Activated T-helper 17 cell treated with anti-CD3 and anti-CD28 coated beads, Interleukin-2, amount 50 U/mL, for 72 hours (primary cell): Measurements from ENCODE around the gene IL1B. TPM values are rescaled to one million over a fixed set of nuclear protein-coding genes. Genes with fewer than 3 reads are reported as not detected.
A peak's percentile ranks its signal among the peaks of the same experiment; 100 is the strongest.
"Not testable (repeated sequence)": the region's sequence is repeated elsewhere in the genome, so short reads cannot be mapped to it uniquely, and the experiment has no call there.

ENCODE experiments used
- ATAC-seq: fragments of 150-1000 bp; cut with Tn5 transposase; replicated peaks from 2 replicates; pipeline ENCODE4 v1.10.0; 2021; ENCODE audit warnings: mild to moderate bottlenecking, moderate library complexity
- H3K27ac Mint-ChIP-seq: one replicate; pipeline ENCODE4 v1.8.0; 2022; ENCODE audit warnings: mixed read lengths
- H3K27me3 Mint-ChIP-seq: one replicate; pipeline ENCODE4 v1.8.0; 2022; ENCODE audit warnings: mixed read lengths
- H3K36me3 Mint-ChIP-seq: one replicate; pipeline ENCODE4 v1.8.0; 2022; ENCODE audit warnings: low read depth, mild to moderate bottlenecking, mixed read lengths
- H3K4me1 Mint-ChIP-seq: one replicate; pipeline ENCODE4 v1.8.0; 2022; ENCODE audit warnings: mixed read lengths
- H3K4me3 Mint-ChIP-seq: one replicate; pipeline ENCODE4 v1.8.0; 2022; ENCODE audit warnings: mild to moderate bottlenecking, mixed read lengths
- H3K9me3 Mint-ChIP-seq: one replicate; pipeline ENCODE4 v1.8.0; 2022; ENCODE audit warnings: mixed read lengths
- total RNA-seq, 2 donors: library from RNA; stranded (reverse); gene quantifications; one replicate each; pipeline ENCODE4 v1.2.3, GENCODE V29; 2022

IL1B gene
- total RNA-seq, 2 donors from 2014 or later = 0.40 TPM; not detected in 1

DNA sequence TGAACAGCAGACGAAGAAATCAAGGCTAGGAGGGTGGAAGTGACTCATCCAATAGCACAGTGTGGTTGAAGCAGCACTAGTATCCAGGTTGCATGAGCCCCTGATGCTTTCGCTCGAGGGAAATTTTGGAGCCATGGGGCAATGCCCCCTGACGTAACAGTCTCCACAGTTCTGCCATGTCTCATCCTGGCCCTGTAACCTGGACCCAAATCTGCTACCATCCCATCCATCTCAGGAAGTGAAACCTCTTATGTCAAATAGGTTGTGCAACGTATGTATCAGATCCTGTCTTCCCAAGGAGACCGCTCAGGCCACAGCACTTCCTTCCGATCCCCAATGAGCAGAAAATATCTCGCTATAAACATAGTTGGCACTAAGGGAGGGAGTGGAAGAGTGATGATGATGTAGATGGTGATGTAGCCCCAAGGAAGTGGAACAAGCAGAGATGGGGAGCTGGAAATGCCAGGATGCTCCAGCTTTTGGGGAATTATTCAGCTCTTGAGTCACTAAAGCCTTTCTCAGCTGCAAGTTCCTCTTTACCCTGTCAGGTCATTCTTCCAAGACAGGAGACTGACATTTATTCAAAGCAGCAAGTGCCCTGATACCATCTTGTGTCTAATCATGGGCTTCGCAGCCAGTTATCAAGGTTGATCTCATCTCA is 3.0 kb upstream of the IL1B start:
- peaks cover 31% of the 10 kb centered on the region for H3K27me3 Mint-ChIP-seq
- no peaks in the 10 kb centered on the region for H3K9me3 Mint-ChIP-seq
- no peak overlapping the region for H3K27ac Mint-ChIP-seq
- no peaks in the 10 kb centered on the region for H3K4me1 Mint-ChIP-seq
- H3K36me3 Mint-ChIP-seq = no peaks in the 10 kb centered on the region
- H3K4me3 Mint-ChIP-seq = no peak overlapping the region
- peak; percentile 32 for ATAC-seq

DNA sequence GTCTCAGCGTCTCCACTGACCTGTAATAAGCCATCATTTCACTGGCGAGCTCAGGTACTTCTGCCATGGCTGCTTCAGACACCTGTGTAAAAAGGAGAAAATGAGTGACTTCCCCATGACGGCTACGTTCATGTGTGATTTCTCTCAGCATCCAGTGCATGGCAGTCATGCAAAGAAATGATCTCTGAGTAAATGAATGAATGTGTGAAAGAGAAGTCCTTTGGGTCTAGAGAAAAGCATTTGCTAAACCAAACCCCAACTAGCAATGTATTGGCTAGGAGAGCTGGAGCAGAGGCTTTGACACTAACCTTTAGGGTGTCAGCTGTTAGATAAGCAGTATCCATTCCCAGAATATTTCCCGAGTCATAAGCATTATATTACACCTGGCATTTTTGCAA is 417 bp downstream of the IL1B start:
- H3K9me3 Mint-ChIP-seq = no peaks in the 10 kb centered on the region
- H3K36me3 Mint-ChIP-seq = no peaks in the 10 kb centered on the region
- H3K4me3 Mint-ChIP-seq = no peak overlapping the region
- no peak overlapping the region for H3K27ac Mint-ChIP-seq
- H3K27me3 Mint-ChIP-seq = peaks cover 18% of the 10 kb centered on the region
- ATAC-seq = no peak
- no peaks in the 10 kb centered on the region for H3K4me1 Mint-ChIP-seq

DNA sequence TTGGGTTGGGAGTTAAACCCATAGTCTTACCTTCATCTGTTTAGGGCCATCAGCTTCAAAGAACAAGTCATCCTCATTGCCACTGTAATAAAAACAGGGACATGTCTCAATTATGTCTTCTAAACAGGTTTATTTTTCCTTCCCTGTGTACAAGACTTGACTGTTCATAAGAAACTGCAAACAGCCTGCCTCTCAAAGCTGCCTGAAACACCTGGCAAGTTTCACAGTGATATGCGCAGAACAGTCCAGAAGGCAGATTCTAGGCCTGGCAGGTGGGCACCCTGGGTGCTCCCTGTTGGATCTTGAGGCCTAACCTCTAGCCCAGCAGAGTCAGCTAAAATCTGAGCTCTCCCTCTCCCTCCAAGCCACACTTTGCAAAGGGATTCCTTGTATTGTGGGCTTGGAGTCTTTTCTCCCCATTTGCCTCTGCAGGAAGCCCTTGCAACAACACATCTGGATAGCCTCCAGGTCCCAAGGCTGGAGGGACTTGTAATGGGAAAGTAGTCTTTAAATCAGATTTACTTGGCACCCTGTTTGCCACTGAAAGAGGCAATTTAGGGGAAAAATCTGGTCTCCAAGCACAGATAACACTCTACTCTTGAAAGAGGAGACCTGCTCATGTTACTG is 930 bp downstream of the IL1B start:
- ATAC-seq = no peak
- H3K9me3 Mint-ChIP-seq = no peaks in the 10 kb centered on the region
- H3K27ac Mint-ChIP-seq = no peak overlapping the region
- no peaks in the 10 kb centered on the region for H3K4me1 Mint-ChIP-seq
- H3K36me3 Mint-ChIP-seq = no peaks in the 10 kb centered on the region
- H3K27me3 Mint-ChIP-seq = peaks cover 17% of the 10 kb centered on the region
- no peak overlapping the region for H3K4me3 Mint-ChIP-seq

DNA sequence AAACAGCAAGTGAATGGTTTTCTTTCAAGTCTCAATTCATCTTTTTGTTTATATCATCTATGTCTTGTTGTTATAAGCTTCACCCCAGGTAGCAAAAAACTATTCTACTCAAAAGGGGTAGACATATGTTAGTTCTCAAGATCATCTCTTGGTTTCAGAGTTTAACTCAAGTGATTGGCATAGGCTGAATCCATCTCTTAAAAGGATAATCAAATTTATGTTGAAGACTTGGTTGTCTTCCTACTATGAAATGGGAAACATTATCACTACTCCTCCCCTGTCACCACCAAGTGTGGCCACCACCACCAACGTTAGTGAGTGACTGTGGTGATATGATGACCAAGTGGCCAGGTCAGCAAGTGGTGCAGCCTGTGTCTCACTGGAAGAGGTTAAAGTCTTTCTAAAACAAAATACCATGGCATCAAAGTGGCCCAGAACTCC is 1.5 kb downstream of the IL1B start:
- H3K9me3 Mint-ChIP-seq = no peaks in the 10 kb centered on the region
- no peaks in the 10 kb centered on the region for H3K4me1 Mint-ChIP-seq
- ATAC-seq = no peak

DNA sequence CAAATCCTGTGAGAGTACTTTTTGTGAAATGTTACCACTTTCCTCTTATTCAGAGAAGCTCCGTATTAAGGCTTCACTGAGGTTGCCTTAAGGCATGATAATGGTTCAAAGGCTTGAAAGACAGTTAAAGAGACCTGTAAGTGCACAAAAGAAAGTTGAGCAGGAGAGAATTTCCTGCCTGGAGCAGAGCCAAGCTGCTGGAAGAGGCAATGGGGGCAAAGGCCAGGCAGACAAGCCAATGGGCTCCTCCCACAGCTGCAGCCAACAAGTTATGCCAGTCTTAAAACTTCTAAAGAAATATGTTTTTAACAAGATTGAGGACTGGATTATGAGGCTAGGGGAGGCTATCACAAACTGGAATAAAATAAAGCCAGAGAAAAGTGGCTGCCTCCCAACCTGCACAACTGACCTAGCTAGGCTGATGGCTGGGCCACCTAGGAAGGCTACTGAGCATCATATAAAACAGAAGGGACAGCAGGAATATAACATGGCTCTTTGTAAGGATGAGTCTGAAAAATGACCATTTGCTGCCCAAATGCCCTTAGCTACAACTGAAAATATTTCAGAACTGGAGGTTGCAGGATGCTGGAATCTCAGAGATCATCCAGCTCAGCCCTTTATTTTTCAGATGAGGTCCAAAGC is 2.1 kb downstream of the IL1B start:
- Mint-ChIP-seq H3K27ac (no peak overlapping the region), H3K27me3 (peaks cover 16% of the 10 kb centered on the region), H3K4me1 (no peaks in the 10 kb centered on the region), H3K4me3 (no peak overlapping the region), H3K9me3 (no peaks in the 10 kb centered on the region), H3K36me3 (no peaks in the 10 kb centered on the region)
- ATAC-seq = no peak

More for the DNA sequence above, 1.5 kb downstream of the IL1B start:
- Mint-ChIP-seq H3K36me3 (no peaks in the 10 kb centered on the region), H3K4me3 (no peak overlapping the region), H3K27ac (no peak overlapping the region), H3K27me3 (peaks cover 17% of the 10 kb centered on the region)

DNA sequence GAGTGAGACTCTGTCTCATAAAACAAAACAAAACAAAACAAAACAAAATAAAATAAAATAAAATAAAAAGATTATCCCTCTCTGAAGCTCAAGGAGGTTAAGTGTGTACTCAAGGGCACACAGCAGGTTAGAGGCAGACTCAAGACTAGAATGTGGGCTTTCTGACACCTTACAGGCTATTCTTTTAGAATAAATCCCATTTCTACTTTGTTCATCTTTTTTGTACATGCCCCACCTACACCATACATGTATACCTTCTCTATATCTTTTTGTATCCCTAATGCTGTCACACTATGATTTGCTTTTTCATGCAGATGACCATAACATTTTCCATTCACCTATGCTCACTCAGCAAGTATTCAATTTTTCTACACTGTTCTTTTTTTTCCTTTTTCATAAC is 2.6 kb downstream of the IL1B start:
- no peak overlapping the region for H3K27ac Mint-ChIP-seq
- H3K36me3 Mint-ChIP-seq = no peaks in the 10 kb centered on the region
- no peak overlapping the region for H3K4me3 Mint-ChIP-seq

DNA sequence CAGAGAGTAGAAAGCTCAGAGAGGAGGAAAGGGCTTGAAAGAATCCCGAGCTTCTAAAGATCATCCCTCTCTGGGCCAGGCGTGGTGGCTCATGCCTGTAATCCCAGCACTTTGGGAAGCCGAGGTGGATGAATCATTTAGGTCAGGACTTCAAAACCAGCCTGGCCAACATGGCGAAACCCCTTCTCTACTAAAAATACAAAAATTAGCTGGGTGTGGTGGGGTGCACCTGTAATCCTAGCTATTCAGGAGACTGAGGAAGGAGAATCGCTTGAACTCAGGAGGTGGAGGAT is 3.0 kb downstream of the IL1B start:
- peaks cover 11% of the 10 kb centered on the region for H3K27me3 Mint-ChIP-seq
- H3K4me3 Mint-ChIP-seq, H3K36me3 Mint-ChIP-seq, ATAC-seq, H3K4me1 Mint-ChIP-seq, H3K27ac Mint-ChIP-seq, H3K9me3 Mint-ChIP-seq: not testable (repeated sequence)

More for the DNA sequence above, 2.6 kb downstream of the IL1B start:
- Mint-ChIP-seq H3K27me3 (peaks cover 14% of the 10 kb centered on the region), H3K9me3 (no peaks in the 10 kb centered on the region), H3K4me1 (no peaks in the 10 kb centered on the region)
- no peak for ATAC-seq

DNA sequence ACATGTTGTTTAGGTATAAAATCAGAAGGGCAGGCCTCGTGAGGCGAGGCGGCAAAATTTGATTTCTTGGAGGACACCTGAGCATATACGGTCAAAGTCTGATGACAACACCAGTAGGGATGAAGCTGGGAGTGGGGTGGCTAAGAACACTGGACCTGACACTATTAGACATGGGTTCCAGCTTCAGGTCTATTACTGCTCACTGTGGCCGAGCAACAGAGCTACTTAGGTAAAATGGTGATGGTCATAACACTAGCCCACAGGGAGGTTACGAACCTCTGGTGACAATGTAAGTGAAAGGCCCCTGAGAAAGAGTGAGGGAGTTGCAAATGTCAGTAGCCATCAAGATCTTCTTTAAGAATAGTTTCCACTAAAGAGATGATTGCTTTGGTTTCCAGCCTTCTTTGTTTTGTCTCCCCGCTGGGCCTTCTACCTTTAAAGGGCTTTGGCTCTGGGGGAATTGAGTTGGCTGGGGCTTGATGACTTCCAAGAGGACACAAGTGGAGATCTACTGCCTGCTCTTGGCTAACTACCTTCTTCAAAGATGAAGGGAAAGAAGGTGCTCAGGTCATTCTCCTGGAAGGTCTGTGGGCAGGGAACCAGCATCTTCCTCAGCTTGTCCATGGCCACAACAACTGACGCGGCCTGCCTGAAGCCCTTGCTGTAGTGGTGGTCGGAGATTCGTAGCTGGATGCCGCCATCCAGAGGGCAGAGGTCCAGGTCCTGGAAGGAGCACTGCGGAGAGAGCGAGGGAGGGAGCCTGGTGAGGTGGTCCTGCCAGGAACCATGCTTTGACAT is 3.5 kb downstream of the IL1B start:
- no peaks in the 10 kb centered on the region for H3K36me3 Mint-ChIP-seq
- H3K9me3 Mint-ChIP-seq = no peaks in the 10 kb centered on the region
- no peak overlapping the region for H3K4me3 Mint-ChIP-seq
- peaks cover 8% of the 10 kb centered on the region for H3K27me3 Mint-ChIP-seq
- H3K27ac Mint-ChIP-seq = no peak overlapping the region
- H3K4me1 Mint-ChIP-seq = no peaks in the 10 kb centered on the region
- ATAC-seq = no peak

DNA sequence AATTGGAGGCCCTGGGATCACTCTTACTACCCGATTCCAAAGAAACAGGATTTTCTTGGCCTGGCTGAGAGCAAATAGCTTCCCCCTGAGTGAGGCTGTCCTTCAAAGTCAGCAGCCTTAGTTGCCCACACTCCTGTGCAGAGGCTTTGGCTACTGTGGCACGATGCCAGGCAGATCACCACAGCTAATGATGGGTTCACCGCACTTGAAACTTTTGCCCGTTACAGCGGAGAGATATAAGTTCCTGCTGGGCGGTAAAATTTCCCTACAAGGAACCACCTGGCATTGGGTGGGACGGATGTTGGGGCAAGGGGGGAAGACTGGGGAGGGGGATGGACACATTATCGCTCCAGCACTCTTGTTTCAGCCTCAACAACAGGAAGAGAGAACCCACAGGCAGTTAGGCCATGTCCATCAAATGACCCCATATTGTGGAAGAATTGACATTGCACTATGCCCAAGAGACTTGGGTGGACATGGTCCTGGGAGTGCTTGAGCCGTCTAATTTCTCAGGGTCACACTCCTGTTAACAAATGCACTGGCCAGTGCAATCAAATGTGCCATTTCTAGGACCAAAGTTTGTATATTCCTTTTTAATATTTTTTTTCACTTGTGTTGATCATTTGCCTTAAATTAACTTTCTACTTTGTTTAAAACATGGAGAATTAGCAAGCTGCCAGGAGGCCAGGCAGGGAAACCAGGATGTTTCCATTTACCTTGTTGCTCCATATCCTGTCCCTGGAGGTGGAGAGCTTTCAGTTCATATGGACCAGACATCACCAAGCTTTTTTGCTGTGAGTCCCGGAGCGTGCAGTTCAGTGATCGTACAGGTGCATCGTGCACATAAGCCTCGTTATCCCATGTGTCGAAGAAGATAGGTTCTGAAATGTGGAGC is 4.4 kb downstream of the IL1B start:
- Mint-ChIP-seq H3K27me3 (peaks cover 8% of the 10 kb centered on the region), H3K36me3 (no peaks in the 10 kb centered on the region), H3K9me3 (no peaks in the 10 kb centered on the region), H3K4me3 (no peak overlapping the region), H3K4me1 (no peaks in the 10 kb centered on the region), H3K27ac (no peak overlapping the region)
- no peak for ATAC-seq

DNA sequence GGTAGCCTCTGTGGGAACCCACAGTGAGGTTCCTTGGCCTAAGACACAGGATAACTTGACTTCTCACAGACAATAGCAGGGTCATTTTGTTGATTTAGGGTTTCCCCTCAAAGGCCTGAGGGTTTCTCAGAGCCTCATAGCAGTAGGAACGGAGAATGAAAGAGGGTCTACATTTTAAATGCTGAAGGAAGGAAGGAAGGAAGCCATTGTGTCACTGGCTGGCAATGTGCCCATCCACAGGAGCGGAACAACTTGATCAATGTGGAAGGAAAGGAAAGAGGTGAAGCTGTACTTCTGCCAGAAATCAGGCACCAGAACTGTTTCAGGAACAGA is 5.1 kb downstream of the IL1B start:
- H3K4me3 Mint-ChIP-seq = no peak overlapping the region
- no peaks in the 10 kb centered on the region for H3K36me3 Mint-ChIP-seq
- no peaks in the 10 kb centered on the region for H3K4me1 Mint-ChIP-seq
- H3K27ac Mint-ChIP-seq = no peak overlapping the region
- H3K27me3 Mint-ChIP-seq = peaks cover 12% of the 10 kb centered on the region
- ATAC-seq = no peak
- H3K9me3 Mint-ChIP-seq = no peaks in the 10 kb centered on the region

DNA sequence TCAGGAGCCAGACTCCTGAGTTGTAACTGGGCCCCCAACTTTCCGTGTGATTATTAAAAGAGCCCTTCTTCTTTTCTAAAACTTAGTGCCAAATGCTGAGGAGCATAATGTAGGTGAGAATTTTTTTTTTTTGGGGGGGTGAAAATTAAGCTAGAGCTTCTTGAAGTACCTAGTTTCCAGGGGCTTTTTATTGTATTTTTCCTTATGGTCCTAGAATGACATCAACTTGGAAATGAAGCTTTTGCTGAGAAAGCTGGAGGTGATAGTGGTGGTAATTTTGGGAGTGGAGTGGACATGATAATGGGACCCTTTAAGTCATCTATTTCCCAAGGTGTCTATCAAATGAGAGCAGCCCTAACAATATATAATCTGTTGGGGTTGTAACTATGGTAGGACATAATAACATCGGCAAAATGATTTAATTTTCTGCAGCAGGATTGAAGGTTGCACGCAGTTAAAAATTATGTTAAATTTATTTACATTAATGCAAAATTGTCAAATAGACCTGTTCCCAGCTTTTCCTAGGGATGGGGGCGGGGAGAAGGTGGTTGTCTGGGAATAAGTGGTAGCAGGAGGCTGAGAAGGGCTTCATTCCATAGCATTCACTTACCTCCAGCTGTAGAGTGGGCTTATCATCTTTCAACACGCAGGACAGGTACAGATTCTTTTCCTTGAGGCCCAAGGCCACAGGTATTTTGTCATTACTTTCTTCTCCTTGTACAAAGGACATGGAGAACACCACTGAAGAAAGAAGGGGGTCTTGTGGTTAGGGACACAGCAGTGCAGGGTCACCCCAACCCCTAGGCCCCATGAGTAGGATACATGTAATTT is 5.7 kb downstream of the IL1B start:
- Mint-ChIP-seq H3K4me1 (no peaks in the 10 kb centered on the region), H3K27me3 (peaks cover 12% of the 10 kb centered on the region), H3K27ac (no peak overlapping the region), H3K36me3 (no peaks in the 10 kb centered on the region), H3K4me3 (no peak overlapping the region), H3K9me3 (no peaks in the 10 kb centered on the region)
- ATAC-seq = no peak

DNA sequence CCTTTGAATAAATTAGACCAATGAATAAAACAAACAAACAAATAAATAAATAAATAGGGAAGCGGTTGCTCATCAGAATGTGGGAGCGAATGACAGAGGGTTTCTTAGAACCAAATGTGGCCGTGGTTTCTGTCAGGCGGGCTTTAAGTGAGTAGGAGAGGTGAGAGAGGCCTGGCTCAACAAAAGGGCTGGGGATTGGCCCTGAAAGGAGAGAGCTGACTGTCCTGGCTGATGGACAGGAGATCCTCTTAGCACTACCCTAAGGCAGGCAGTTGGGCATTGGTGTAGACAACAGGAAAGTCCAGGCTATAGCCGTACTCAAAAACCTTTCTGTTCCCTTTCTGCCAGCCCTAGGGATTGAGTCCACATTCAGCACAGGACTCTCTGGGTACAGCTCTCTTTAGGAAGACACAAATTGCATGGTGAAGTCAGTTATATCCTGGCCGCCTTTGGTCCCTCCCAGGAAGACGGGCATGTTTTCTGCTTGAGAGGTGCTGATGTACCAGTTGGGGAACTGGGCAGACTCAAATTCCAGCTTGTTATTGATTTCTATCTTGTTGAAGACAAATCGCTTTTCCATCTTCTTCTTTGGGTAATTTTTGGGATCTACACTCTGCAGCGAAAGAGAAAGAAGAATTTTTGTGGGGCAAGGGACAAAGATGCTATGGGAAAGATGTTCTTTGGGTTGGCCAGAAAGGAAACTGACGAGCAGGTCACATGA is 6.5 kb downstream of the IL1B start:
- H3K4me3 Mint-ChIP-seq = no peak overlapping the region
- no peaks in the 10 kb centered on the region for H3K4me1 Mint-ChIP-seq
- no peaks in the 10 kb centered on the region for H3K9me3 Mint-ChIP-seq
- H3K36me3 Mint-ChIP-seq = no peaks in the 10 kb centered on the region
- ATAC-seq = no peak
- H3K27me3 Mint-ChIP-seq = peaks cover 12% of the 10 kb centered on the region
- H3K27ac Mint-ChIP-seq = no peak overlapping the region
